GM12872 (cell line): ENCODE data around the gene P4HA2.

Experiments used
- TF ChIP-seq, protein P1 (sequence below): IDR thresholded peaks from 3 replicates; pipeline ENCODE4 v1.5.1; 2011; ENCODE audit warnings: low read depth, mild to moderate bottlenecking, low read length, moderate library complexity; ENCODE audit not compliant: insufficient read depth

Gene P4HA2

DNA sequence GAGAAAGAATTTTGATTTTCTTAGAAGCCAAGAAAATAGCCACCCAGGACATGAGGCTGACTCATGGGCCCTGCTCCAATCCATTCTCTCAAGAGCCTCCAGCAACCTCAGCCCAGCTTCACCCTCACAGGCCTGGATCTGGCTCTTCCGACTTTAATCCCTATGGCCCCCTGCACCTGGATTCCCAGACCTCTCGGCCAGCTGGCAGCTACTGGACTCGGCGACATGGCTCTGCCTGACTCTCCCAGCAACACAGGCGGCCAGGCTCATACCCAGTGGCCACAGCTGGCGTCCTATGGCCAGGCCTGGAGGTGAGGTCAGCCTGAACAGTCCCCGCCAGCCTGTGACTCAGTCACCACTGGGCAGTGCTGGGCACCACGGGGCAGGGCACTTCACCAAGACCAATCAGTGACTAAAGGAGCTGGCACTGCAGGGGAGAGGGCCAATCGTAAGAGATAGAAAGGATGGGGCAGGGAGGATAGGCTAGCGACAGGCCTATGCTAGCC, 23.6 kb upstream of the P4HA2 start:
- TF ChIP-seq, protein P1, sequence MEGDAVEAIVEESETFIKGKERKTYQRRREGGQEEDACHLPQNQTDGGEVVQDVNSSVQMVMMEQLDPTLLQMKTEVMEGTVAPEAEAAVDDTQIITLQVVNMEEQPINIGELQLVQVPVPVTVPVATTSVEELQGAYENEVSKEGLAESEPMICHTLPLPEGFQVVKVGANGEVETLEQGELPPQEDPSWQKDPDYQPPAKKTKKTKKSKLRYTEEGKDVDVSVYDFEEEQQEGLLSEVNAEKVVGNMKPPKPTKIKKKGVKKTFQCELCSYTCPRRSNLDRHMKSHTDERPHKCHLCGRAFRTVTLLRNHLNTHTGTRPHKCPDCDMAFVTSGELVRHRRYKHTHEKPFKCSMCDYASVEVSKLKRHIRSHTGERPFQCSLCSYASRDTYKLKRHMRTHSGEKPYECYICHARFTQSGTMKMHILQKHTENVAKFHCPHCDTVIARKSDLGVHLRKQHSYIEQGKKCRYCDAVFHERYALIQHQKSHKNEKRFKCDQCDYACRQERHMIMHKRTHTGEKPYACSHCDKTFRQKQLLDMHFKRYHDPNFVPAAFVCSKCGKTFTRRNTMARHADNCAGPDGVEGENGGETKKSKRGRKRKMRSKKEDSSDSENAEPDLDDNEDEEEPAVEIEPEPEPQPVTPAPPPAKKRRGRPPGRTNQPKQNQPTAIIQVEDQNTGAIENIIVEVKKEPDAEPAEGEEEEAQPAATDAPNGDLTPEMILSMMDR = no peak

DNA sequence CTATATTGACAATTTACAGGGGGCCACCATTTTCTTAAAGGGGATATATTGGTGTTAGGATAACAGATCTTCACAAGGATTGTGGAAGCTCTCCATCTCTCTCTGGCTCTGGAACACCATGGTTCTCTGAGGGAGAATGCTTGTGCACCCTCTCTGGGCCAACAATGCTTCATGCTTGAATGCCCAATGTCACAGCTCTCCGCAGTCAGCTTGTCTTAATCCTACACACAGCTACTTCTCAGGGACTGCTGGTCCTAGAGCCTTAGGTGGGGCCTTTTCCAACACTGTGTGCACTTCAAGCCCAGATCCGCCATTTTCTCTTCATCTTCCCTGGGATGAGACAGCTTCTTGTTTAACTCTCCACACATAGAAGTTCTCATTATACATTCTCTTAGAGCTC, 22.9 kb upstream of the P4HA2 start:
- TF ChIP-seq, protein P1 = no peak

DNA sequence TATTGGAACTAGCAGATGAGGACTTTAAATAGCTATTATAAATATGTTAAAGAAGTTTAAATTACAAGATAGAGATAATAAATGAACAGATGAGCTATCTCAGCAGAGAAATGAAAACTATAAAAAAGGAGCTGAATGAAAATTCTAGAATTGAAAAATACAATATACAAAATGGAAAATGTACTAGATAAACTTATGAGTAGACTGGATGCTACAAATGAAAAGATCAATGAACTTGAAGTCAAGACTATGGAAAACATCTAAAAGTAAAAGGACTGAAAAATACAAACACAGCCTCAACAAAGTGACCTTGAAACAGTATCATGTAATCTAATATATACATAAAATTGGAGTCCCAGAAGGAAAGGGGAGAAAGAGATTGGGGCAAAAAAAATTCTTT, 19.2 kb upstream of the P4HA2 start:
- TF ChIP-seq, protein P1 = no peak

- TF ChIP-seq, protein P1 = no peak
Observed at GRCh38 chr5:132245593-132245992, 17.9 kb upstream of the P4HA2 start.

- TF ChIP-seq, protein P1 = no peak
Observed at GRCh38 chr5:132243366-132243977, 15.8 kb upstream of the P4HA2 start.

DNA sequence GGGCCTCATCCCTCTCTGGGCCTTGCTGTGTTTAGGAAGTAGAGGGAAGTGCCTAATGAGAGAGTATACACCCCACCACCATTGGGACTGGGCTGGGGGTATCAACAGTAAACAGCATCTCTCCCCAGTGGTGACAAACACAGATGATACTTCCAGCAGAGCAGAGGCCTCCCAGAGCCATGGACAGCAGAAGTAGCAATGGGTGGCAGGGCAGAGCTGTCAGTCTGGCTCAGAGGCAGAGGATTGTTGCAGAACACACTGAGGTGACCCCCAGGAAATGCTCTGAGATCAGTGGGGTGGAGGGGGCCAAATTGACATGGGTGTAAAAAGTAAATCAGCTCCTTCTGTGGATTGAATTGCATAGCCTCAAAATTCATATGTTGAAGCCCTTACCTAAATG, 12.1 kb upstream of the P4HA2 start:
- TF ChIP-seq, protein P1 = no peak

DNA sequence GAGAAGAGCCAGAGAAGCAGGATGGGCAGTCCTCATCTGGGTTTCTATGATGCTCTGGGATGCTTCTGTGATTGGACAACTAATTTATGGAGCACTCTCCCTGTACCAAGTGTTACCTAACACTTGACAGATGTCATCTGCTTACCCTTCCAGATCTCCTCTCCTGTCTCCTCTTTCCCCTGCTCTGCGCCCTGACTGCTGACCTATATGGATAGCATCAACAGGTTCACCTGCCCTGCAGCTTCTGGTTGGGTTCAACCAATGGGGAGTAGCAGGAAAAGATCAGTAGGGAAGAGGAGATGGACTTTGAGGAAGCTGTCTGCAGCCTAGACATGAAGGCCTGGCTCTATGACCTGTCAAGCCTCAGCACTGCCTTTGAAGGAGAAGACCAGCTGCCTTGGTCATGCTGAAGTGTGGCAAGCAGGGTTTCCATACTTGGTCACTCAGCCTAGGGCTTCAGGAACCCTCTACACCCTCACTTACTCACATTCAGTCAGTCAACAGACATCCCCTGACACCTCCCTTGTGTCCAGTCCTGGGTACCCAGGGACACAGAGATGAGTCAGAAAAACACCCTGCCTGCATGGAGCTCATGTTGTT, 11.3 kb upstream of the P4HA2 start:
- TF ChIP-seq, protein P1 = no peak
